GM12878 (cell line): ENCODE measurements around the gene PIK3C3. TPM values are rescaled to one million over a fixed set of nuclear protein-coding genes. Genes with fewer than 3 reads are reported as not detected.

ENCODE experiments used
- ATAC-seq: fragments of 200-7000 bp; cut with Tn5 transposase; 3 replicates; pipeline ENCODE4 v1.9.1; 2020; ENCODE audit warnings: mild to moderate bottlenecking, moderate library complexity
- Bru-seq: library from RNA; stranded (reverse); fragments of 400-500 nt; gene quantifications from one replicate; lab custom pipeline; 2021; lab: Mats Ljungman, UMichigan
- BruChase-seq, 2 experiments: library from RNA; stranded (reverse); fragments of 400-500 nt; gene quantifications; one replicate each; lab custom pipeline; 2021; lab: Mats Ljungman, UMichigan
- BruUV-seq: library from RNA; stranded (reverse); fragments of 400-500 nt; replicated peaks from 2 replicates; lab custom pipeline; 2021; lab: Mats Ljungman, UMichigan
- CTCF ChIA-PET: fragments of 300-600 bp; sonication (Branson Sonifier 250); formaldehyde crosslinking; extraction: SDS; loops from one replicate; lab custom pipeline; 2021; ENCODE audit warnings: inconsistent platforms; lab: Yijun Ruan, JAX
- POLR2A ChIA-PET: fragments of 350-600 bp; formaldehyde crosslinking; extraction: SDS; loops from one replicate; lab custom pipeline; 2021; ENCODE audit warnings: inconsistent platforms; lab: Charles Lee
- RAD21 ChIA-PET: fragments of 300-600 bp; sonication (Branson Sonifier 250); formaldehyde crosslinking; loops from one replicate; lab custom pipeline; 2023; ENCODE audit warnings: antibody characterized with exemption; ENCODE audit not compliant: unreplicated experiment; lab: Charles Lee
- SMC1A ChIA-PET: fragments of 300-600 bp; sonication (Branson Sonifier 250); formaldehyde crosslinking; loops from one replicate; lab custom pipeline; 2023; ENCODE audit not compliant: unreplicated experiment, uncharacterized antibody; lab: Charles Lee
- DNase-seq: peaks from one replicate; pipeline ENCODE4 v3.0.0-alpha.2; 2011; ENCODE audit warnings: low read depth, low spot score
- FAIRE-seq: peaks from 3 replicates; lab custom pipeline; 2011; peaks lifted over from hg19 to GRCh38; lab: Jason Lieb, UNC
- H2AFZ ChIP-seq: 2 replicates; pipeline ENCODE4 v1.6.0; 2011; ENCODE audit warnings: low read depth, low read length, control low read depth; ENCODE audit not compliant: control insufficient read depth
- H3K27ac ChIP-seq: 2 replicates; pipeline ENCODE4 v1.5.1; 2011; ENCODE audit warnings: control low read depth; ENCODE audit not compliant: control insufficient read depth, insufficient read depth
- H3K27me3 ChIP-seq, 2 experiments: replicated peaks in 1 of 2; 2 replicates each; pipeline versions ENCODE4 v1.6.0 to v1.6.1; 2011; ENCODE audit warnings: low read length in 1 of 2; ENCODE audit not compliant: control insufficient read depth in 2 of 2, insufficient read depth in 2 of 2
- H3K36me3 ChIP-seq, 2 experiments: 2 replicates each; pipeline ENCODE4 v1.5.1; 2011; ENCODE audit warnings: low read length in 1 of 2; ENCODE audit not compliant: control insufficient read depth in 2 of 2, insufficient read depth in 2 of 2
- H3K4me1 ChIP-seq: 2 replicates; pipeline ENCODE4 v1.6.1; 2011; ENCODE audit warnings: mild to moderate bottlenecking, low read length, moderate library complexity, mixed read lengths; ENCODE audit not compliant: control insufficient read depth, insufficient read depth
- H3K4me2 ChIP-seq: 2 replicates; pipeline ENCODE4 v1.6.0; 2011; ENCODE audit warnings: control low read depth; ENCODE audit not compliant: control insufficient read depth, insufficient read depth
- H3K4me3 ChIP-seq: fragments of 200-600 bp; sonication (generic); 2 replicates; pipeline ENCODE4 v1.5.1; 2016
- H3K79me2 ChIP-seq: 2 replicates; pipeline ENCODE4 v1.6.0; 2011; ENCODE audit warnings: low read length; ENCODE audit not compliant: control insufficient read depth, insufficient read depth
- H3K9ac ChIP-seq: 2 replicates; pipeline ENCODE4 v1.8.0; 2011; ENCODE audit warnings: low read length, control low read depth, mixed read lengths; ENCODE audit not compliant: control insufficient read depth, insufficient read depth
- H3K9me3 ChIP-seq: replicated peaks from 3 replicates; pipeline ENCODE4 v1.5.1; 2011; ENCODE audit warnings: mild to moderate bottlenecking, low read length; ENCODE audit not compliant: control insufficient read depth, insufficient read depth
- H4K20me1 ChIP-seq: 2 replicates; pipeline ENCODE4 v1.6.0; 2011; ENCODE audit not compliant: control insufficient read depth, insufficient read depth
- CBX3 ChIP-seq: fragments of 200-600 bp; sonication (generic); IDR thresholded peaks from 2 replicates; pipeline ENCODE4 v1.6.1; 2016; ENCODE audit warnings: low read depth, borderline replicate concordance
- JUND ChIP-seq: IDR thresholded peaks from 2 replicates; pipeline ENCODE4 v1.6.1; 2012; ENCODE audit warnings: low read depth, mild to moderate bottlenecking, low read length, improper control_type of control experiment, moderate library complexity
- SPI1 ChIP-seq: IDR thresholded peaks from 2 replicates; pipeline ENCODE4 v1.6.1; 2011; ENCODE audit warnings: low read depth, mild to moderate bottlenecking, low read length, moderate library complexity, borderline replicate concordance; ENCODE audit not compliant: insufficient read depth
- STAT3 ChIP-seq: IDR thresholded peaks from 2 replicates; pipeline ENCODE4 v1.6.1; 2011; ENCODE audit warnings: low read depth, low read length, improper control_type of control experiment
- SUPT20H ChIP-seq: IDR thresholded peaks from 2 replicates; pipeline ENCODE4 v1.6.1; 2011; ENCODE audit warnings: low read depth, mild to moderate bottlenecking, low read length, moderate library complexity, borderline replicate concordance; ENCODE audit not compliant: control insufficient read depth
- TCF3 ChIP-seq: IDR thresholded peaks from 2 replicates; pipeline ENCODE4 v1.6.1; 2012; ENCODE audit warnings: low read depth, mild to moderate bottlenecking, low read length, borderline replicate concordance; ENCODE audit not compliant: insufficient read depth
- ZZZ3 ChIP-seq: IDR thresholded peaks from 2 replicates; pipeline ENCODE4 v1.6.1; 2011; ENCODE audit warnings: low read depth; ENCODE audit not compliant: control insufficient read depth, insufficient read length
- WGBS: methylation state at CpG from one replicate; pipeline ENCODE4 v1.1.6; 2016; ENCODE audit warnings: low lambda C conversion rate; ENCODE audit not compliant: insufficient replicate concordance, insufficient coverage; ENCODE audit errors: missing lambda C conversion rate; 5-methylcytosine and 5-hydroxymethylcytosine counted together
- in situ Hi-C: fragments of 300-500 bp; cut with MboI; formaldehyde crosslinking; loops from 9 replicates; pipeline ENCODE4 v1.14.3; 2018; ENCODE audit warnings: mixed read lengths
- intact Hi-C: fragments of 100-400 bp; cut with micrococcal nuclease; formaldehyde crosslinking; loops from one replicate; pipeline ENCODE4 v1.14.2; 2022; ENCODE audit not compliant: unreplicated experiment
- long read RNA-seq, 2 experiments: library from polyadenylated mRNA; unstranded; transcript quantifications; one replicate each; pipeline ENCODE4 v2.0.0, GENCODE V29; 2019 to 2020
- polyA minus RNA-seq, 3 experiments: library from RNA; depleted of rRNA, polyadenylated mRNA; stranded (reverse); fragments of >200 nt; gene quantifications; 2 replicates each; pipeline ENCODE4 v1.2.3, GENCODE V29; 2011
- polyA plus RNA-seq, 11 experiments: library from polyadenylated mRNA; depleted of rRNA in 4 of 11; unstranded in 6 of 11; stranded (reverse) in 5 of 11; fragments of >200 nt; fragmentation: Nextera tagmentation in 4 of 11; fragmentation: Illumina TruSeq in 1 of 11; extraction: Ambion mirVana in 4 of 11; extraction: Trizol in 1 of 11; gene quantifications; 1 replicate in 1 of 11; 2 replicates in 10 of 11; pipeline versions ENCODE4 v1.2.1 to v1.2.3, GENCODE V29; 2011 to 2016; ENCODE audit warnings: inconsistent platforms in 2 of 11, missing spikeins in 2 of 11, low read depth in 1 of 11
- total RNA-seq, 4 experiments: library from RNA; depleted of rRNA in 3 of 4; stranded (reverse); fragments of >200 nt in 3 of 4; fragmentation: Illumina TruSeq in 1 of 4; extraction: Trizol in 1 of 4; gene quantifications; 2 replicates each; pipeline versions ENCODE4 v1.2.1 to v1.2.3, GENCODE V29; 2013 to 2021
- TF ChIP-seq, protein P1 (sequence below): fragments of 450-650 bp; formaldehyde crosslinking; IDR thresholded peaks from 2 replicates; pipeline ENCODE4 v1.5.0; 2022; ENCODE audit warnings: mild to moderate bottlenecking, missing genetic modification characterization
- TF ChIP-seq, protein P2 (sequence below): fragments of 450-650 bp; IDR thresholded peaks from 2 replicates; pipeline ENCODE4 v1.6.1; 2016; ENCODE audit warnings: mild to moderate bottlenecking

PIK3C3 gene
- total RNA-seq (2013; cell fraction: nucleolus; rRNA removed): 376 and 389 TPM in 2 replicates
- total RNA-seq (2014; rRNA removed): 14.4 and 24.7 TPM in 2 replicates
- 30.8 and 37.4 TPM in 2 replicates for total RNA-seq (2014; rRNA removed; fragmentation: Illumina TruSeq; extraction: Trizol)
- total RNA-seq (2021): 33.8 and 33.9 TPM in 2 replicates
- polyA plus RNA-seq (2011; ENCODE audit: low read depth): 30.6 TPM
- 131 and 208 TPM in 2 replicates for polyA plus RNA-seq (2011; rRNA removed)
- polyA plus RNA-seq (2011; cell fraction: cytosol; rRNA removed): 59.0 and 78.0 TPM in 2 replicates
- polyA plus RNA-seq (2011; cell fraction: nucleus; rRNA removed): 118 and 123 TPM in 2 replicates
- 36.9 and 52.3 TPM in 2 replicates for polyA plus RNA-seq (2012)
- 26.6 and 34.2 TPM in 2 replicates for polyA plus RNA-seq (2014; fragmentation: Illumina TruSeq; extraction: Trizol)
- 10 to 100 TPM; 20.1 to 37.7 TPM for polyA plus RNA-seq (2014; fragmentation: Nextera tagmentation; extraction: Ambion mirVana)
- polyA plus RNA-seq (2014; rRNA removed): 22.5 and 24.0 TPM in 2 replicates
- polyA plus RNA-seq (2016; fragmentation: Nextera tagmentation; extraction: Ambion mirVana): 10 to 100 TPM; 41.8 to 42.6 TPM
- 164 and 202 TPM in 2 replicates for polyA minus RNA-seq (2011; rRNA and poly(A)+ RNA removed)
- polyA minus RNA-seq (2011; cell fraction: cytosol; rRNA and poly(A)+ RNA removed): 30.2 and 36.2 TPM in 2 replicates
- 163 and 245 TPM in 2 replicates for polyA minus RNA-seq (2011; cell fraction: nucleus; rRNA and poly(A)+ RNA removed)
- Bru-seq, nascent RNA: percentile 91 among the genes with signal in this experiment
- BruChase-seq, experiment 1, labeled RNA remaining after a 6-hour chase: percentile 76 among the genes with signal in this experiment
- percentile 82 among the genes with signal in this experiment for BruChase-seq, experiment 2, labeled RNA remaining after a 2-hour chase
- long read RNA-seq, experiment 1, full-length matches to known transcripts: 25 of 36 reads
- long read RNA-seq, experiment 1, partial matches to known transcripts: 3 of 36 reads
- long read RNA-seq, experiment 1, other reads (novel, unspliced or antisense): 8 of 36 reads
- long read RNA-seq, experiment 2, full-length matches to known transcripts: 201 of 364 reads
- long read RNA-seq, experiment 2, partial matches to known transcripts: 107 of 364 reads
- long read RNA-seq, experiment 2, other reads (novel, unspliced or antisense): 56 of 364 reads

DNA sequence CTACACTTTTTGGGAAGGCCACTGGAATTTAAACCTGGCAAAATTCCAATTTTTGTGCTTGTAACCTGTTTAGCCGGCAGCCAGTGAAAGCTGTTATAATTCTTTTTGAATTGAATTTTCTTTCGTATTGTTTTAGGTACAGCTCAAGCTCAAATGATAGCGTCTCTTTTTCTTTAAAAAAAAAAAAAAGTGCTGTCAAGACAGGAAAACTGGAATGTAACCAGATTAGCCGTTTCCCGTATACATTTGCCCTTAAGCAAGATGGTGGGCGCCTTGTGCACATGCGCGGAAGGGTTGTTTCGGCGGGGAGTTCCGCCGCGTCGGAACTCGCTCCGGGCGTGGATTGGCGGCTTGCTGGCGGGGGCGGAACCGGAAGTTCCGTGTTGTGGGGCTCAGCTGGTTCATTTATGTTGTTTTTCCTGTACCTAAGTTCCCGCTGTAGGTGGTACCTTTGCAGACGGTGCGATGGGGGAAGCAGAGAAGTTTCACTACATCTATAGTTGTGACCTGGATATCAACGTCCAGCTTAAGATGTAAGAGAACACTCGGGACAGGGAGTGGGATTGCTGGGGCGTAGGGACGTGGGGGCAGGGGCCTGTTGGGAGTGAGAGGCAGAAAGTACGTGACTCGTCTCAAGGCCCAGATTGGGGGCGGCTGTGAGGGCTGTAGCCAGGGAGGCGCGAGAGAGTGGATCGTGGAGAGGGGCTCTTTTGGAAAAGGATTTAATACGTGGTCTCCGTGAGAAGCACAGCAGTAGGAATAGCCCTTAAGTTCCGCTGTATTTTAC lies at the start of gene PIK3C3:
PIK3C3 (plus strand) TSS at position 408 of the 787 bp plus-strand sequence; CDS start at position 466, 58 bp downstream.
- WGBS: 6% methylated on average over 38 of the region's 38 CpGs
- TF ChIP-seq, protein P1, sequence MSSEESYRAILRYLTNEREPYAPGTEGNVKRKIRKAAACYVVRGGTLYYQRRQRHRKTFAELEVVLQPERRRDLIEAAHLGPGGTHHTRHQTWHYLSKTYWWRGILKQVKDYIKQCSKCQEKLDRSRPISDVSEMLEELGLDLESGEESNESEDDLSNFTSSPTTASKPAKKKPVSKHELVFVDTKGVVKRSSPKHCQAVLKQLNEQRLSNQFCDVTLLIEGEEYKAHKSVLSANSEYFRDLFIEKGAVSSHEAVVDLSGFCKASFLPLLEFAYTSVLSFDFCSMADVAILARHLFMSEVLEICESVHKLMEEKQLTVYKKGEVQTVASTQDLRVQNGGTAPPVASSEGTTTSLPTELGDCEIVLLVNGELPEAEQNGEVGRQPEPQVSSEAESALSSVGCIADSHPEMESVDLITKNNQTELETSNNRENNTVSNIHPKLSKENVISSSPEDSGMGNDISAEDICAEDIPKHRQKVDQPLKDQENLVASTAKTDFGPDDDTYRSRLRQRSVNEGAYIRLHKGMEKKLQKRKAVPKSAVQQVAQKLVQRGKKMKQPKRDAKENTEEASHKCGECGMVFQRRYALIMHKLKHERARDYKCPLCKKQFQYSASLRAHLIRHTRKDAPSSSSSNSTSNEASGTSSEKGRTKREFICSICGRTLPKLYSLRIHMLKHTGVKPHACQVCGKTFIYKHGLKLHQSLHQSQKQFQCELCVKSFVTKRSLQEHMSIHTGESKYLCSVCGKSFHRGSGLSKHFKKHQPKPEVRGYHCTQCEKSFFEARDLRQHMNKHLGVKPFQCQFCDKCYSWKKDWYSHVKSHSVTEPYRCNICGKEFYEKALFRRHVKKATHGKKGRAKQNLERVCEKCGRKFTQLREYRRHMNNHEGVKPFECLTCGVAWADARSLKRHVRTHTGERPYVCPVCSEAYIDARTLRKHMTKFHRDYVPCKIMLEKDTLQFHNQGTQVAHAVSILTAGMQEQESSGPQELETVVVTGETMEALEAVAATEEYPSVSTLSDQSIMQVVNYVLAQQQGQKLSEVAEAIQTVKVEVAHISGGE (CRISPR knock-in tag): no peak
- TF ChIP-seq CBX3 (no peak), TCF3 (no peak), SUPT20H (no peak), STAT3 (no peak), SPI1 (peak; percentile 28; the same call in 1 of the 2 replicates), JUND (no peak), ZZZ3 (no peak)
- TF ChIP-seq, protein P2, sequence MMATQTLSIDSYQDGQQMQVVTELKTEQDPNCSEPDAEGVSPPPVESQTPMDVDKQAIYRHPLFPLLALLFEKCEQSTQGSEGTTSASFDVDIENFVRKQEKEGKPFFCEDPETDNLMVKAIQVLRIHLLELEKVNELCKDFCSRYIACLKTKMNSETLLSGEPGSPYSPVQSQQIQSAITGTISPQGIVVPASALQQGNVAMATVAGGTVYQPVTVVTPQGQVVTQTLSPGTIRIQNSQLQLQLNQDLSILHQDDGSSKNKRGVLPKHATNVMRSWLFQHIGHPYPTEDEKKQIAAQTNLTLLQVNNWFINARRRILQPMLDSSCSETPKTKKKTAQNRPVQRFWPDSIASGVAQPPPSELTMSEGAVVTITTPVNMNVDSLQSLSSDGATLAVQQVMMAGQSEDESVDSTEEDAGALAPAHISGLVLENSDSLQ: peak; percentile 65

More for the DNA sequence above, at the start of gene PIK3C3:
- DNase-seq (peak; percentile 92), ATAC-seq (peak; percentile 93), FAIRE-seq (peak; percentile 93)
- Histone ChIP-seq H4K20me1 (no peaks in the 10 kb centered on the region), H2AFZ (peak within 1 kb of the TSS; percentile 86), H3K4me2 (peak within 1 kb of the TSS; percentile 68), H3K36me3 (peaks cover 0 to 14% of the 10 kb centered on the region in 2 experiments; a peak in 2 of 4 replicates), H3K4me1 (no peaks in the 10 kb centered on the region; the same call in 1 of the 2 replicates), H3K4me3 (peak within 1 kb of the TSS; percentile 94), H3K9ac (peak within 1 kb of the TSS; percentile 67), H3K27me3 (no peaks in the 10 kb centered on the region), H3K9me3 (no peaks in the 10 kb centered on the region; the same call in 2 of the 3 replicates), H3K27ac (peak within 1 kb of the TSS; percentile 71), H3K79me2 (peaks cover 48% of the 10 kb centered on the region)
- POLR2A ChIA-PET: interaction anchor here (0.6 to 1.3 kb wide), 7 partner anchors 11 to 71 kb away, joined by 3 to 7 read pairs (median 3); no protein-coding TSS in a partner anchor
- in situ Hi-C loops (no loop called here), intact Hi-C loops (loop anchor here (5.0 kb wide), 1 partner anchor 72 kb away; no protein-coding TSS in a partner anchor)
- no TSS peak for BruUV-seq
- CTCF ChIA-PET: interaction anchor here (0.6 to 1.5 kb wide), 6 partner anchors 9 to 213 kb away, joined by 3 to 4 read pairs (median 3); no protein-coding TSS in a partner anchor
- RAD21 ChIA-PET: interaction anchor here (0.7 to 1.0 kb wide), 2 partner anchors 32 to 273 kb away, joined by 3 read pairs; no protein-coding TSS in a partner anchor
- SMC1A ChIA-PET: interaction anchor here (1.2 to 2.3 kb wide), 5 partner anchors 10 to 73 kb away, joined by 3 to 8 read pairs (median 5); no protein-coding TSS in a partner anchor
